ENCODE results near the gene ASB13.

Gene ASB13

DNA sequence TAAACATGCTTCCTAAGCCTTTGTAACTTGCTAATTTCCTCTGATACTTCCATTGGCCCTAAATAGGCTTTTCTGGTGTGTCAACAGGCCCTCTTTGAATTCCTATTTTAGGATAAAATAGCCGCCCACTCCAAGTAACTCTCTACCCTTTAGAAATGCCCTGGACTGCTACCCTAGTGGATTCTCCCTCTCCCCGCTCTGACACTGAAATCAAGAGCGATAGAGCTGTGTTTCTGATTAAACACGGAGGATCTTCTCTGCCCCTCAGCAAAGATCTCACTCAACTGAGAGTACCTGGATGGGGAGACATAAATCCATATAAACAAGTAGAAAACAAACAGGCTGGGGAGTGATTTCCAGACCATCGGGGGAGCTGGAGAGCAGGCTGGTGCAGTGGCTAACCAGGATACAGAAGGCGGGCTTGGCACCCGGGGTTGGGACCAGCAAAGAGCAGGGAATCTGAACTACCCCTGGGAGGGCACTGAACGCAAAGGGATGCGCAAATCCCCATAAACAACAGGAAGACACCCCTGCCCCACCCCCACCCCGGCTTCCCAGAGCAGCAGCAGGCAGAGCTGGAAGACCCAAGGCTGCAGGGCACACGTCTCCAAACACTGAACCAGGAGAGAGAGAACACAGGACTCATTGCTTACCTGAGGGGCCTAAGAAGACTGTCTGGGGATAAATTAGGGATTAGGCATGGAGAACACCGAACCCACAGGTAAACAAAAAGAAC, 2.5 kb downstream of the ASB13 start:
- TF ChIP-seq, protein P1, sequence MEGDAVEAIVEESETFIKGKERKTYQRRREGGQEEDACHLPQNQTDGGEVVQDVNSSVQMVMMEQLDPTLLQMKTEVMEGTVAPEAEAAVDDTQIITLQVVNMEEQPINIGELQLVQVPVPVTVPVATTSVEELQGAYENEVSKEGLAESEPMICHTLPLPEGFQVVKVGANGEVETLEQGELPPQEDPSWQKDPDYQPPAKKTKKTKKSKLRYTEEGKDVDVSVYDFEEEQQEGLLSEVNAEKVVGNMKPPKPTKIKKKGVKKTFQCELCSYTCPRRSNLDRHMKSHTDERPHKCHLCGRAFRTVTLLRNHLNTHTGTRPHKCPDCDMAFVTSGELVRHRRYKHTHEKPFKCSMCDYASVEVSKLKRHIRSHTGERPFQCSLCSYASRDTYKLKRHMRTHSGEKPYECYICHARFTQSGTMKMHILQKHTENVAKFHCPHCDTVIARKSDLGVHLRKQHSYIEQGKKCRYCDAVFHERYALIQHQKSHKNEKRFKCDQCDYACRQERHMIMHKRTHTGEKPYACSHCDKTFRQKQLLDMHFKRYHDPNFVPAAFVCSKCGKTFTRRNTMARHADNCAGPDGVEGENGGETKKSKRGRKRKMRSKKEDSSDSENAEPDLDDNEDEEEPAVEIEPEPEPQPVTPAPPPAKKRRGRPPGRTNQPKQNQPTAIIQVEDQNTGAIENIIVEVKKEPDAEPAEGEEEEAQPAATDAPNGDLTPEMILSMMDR (IDR thresholded peaks at IDR 0.05; ENCODE audit: low read depth, low read length): no peak
- no peak overlapping the region for H3K4me3 ChIP-seq (replicated peaks in 1 of 2; ENCODE audit: low read depth in 2 of 2, low read length in 2 of 2)
- no peak for DNase-seq (ENCODE audit: low read depth in 2 of 2)

DNA sequence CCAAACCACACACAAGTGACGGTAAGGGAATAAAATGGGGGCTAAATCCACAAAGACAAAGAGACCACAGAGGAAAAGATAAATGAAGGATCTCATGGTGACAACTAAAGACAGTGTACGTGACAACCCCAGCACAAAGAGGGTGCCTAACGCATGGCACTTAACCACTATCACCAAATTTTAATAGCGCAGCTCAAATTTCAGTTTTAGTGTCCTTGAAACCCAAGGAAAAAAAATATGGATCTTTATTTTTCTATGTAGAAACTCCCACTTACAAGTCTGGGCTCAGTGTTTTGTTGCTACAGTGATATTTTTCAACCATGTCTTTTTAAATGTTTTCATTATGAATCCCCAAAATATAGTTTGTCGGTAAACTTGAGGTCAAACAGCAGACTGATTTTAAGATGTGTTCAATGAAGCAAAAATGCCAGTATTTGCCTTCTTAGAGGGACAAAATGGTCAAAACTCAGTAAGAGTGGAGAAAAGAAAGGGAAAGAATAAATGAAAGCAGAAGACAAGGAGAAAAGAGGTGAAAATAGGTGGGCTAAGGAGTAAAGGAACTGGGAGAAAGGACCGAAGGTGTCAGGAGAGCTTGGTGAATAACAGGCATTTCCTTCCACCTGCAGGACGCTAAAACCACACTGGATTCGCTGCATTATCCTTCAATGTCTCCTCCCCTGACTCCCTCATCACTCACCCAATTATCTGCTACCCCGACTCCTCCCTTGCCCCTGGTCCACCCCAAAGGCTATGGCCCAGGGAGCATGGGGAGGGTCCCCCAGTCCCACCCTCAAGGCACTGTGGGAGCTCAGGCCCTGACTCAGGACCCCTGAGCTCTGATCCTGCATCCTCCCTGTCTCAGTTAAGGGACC, 3.5 kb downstream of the ASB13 start:
- TF ChIP-seq, protein P1 (IDR thresholded peaks at IDR 0.05; ENCODE audit: low read depth, low read length): no peak
- DNase-seq (ENCODE audit: low read depth in 2 of 2): no peak
- H3K4me3 ChIP-seq (replicated peaks in 1 of 2; ENCODE audit: low read depth in 2 of 2, low read length in 2 of 2): no peak overlapping the region

DNA sequence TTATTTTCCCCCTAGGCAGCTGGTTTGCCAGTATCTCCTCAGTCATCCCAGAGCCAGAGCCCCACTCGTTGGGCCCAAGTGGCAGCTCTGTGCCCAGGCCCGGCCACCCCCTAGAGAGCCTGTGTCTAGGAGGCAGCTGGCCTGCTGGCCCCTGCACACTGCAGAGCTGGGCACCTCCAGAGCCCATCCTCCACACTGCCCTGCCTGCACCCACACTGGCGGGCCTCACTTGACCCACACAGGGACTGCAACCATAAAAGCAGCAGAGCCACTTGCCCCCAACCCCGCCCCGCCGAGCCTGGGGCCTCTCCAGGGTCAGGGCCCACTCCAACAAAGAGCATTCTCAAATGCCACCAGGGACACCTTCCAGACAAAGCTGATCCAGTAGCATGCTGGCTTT, 5.4 kb downstream of the ASB13 start:
- H3K4me3 ChIP-seq (replicated peaks in 1 of 2; ENCODE audit: low read depth in 2 of 2, low read length in 2 of 2): no peak overlapping the region
- no peak for DNase-seq (ENCODE audit: low read depth in 2 of 2)
- TF ChIP-seq, protein P1 (IDR thresholded peaks at IDR 0.05; ENCODE audit: low read depth, low read length): no peak

DNA sequence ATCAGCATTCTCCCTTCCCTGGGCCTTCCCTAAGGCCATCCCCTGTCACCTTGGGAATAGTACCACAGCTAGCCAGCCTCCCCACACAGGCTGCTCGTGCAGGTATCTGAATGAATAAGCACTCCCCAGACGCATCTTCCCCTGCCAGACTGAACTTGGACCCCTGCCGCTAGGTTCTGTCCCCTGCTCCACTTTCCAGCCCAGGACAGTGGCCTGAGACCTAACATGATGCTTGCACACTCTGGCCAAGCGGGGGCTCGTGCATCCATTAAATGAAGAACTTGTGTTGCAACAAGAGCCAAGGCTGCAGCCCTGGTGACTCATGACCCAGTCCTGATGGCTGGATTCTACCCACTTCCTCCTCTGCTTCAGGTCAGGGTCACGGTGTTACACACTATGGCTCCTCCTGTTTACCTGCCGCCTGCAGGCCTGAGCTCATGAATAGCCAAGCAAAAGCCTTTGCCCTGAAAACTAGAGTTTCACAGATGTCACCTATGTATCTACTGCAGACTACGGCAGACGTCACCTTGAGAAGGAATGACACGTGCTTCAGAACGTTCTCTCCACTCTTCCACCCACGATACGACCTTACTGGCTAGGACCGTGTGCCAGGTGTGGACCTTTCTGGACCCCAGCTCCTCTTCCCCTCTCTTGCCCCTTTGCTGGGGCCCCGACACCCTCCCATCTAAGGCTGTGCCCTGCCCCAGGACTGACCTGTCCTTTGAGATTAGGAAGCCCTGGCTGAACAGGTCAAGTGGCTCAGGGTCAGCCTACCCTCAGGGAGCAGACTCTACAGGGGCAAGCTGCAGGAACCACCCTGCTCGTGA, 6.5 kb downstream of the ASB13 start:
- TF ChIP-seq, protein P1 (IDR thresholded peaks at IDR 0.05; ENCODE audit: low read depth, low read length): no peak
- peak; percentile 60 to 75 for DNase-seq (ENCODE audit: low read depth in 2 of 2)
- no peak overlapping the region for H3K4me3 ChIP-seq (replicated peaks in 1 of 2; ENCODE audit: low read depth in 2 of 2, low read length in 2 of 2)

DNA sequence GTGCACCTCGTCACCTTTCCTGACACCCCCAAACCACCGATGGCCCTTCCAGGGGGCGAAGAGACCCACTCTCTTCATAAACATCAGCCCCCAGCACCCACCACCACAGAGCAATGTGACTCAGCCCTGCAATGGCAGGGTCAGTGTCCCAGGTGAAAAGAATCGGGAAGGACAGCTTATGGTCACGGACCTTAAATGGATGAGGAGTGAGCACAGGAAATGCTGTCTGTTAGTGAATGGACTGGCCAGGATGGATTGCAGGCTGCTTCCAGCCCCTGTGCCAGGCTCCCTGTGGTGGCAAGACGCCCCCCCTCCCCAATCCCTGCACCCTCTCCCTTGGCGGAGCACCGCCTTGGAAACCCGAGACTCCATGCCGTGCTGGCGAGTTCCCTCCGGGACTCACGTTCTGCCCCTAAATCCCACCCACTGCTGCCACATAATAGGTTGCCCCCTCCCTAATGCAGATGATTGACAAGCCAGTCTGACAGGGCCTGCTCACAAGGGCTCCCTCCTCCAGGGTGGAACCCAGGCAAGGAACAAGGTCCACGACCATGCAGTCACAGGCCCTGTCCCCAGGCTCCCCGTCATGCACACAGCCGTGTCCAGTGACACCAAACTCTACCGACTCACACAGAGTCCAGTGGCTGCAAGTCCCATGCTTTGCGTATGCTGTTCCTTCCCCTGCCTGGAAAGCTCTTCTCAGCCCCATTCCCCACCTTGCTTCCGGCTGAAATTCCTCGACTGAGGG, 7.3 kb downstream of the ASB13 start:
- TF ChIP-seq, protein P1 (IDR thresholded peaks at IDR 0.05; ENCODE audit: low read depth, low read length): no peak
- no peak overlapping the region for H3K4me3 ChIP-seq (replicated peaks in 1 of 2; ENCODE audit: low read depth in 2 of 2, low read length in 2 of 2)
- DNase-seq (ENCODE audit: low read depth in 2 of 2): no peak
